ENCODE measurements around the gene ACLY. TPM values are rescaled to one million over a fixed set of nuclear protein-coding genes. Genes with fewer than 3 reads are reported as not detected.

The ACLY gene
- total RNA-seq, 1 experiment from 2014 or later: 350 TPM

DNA sequence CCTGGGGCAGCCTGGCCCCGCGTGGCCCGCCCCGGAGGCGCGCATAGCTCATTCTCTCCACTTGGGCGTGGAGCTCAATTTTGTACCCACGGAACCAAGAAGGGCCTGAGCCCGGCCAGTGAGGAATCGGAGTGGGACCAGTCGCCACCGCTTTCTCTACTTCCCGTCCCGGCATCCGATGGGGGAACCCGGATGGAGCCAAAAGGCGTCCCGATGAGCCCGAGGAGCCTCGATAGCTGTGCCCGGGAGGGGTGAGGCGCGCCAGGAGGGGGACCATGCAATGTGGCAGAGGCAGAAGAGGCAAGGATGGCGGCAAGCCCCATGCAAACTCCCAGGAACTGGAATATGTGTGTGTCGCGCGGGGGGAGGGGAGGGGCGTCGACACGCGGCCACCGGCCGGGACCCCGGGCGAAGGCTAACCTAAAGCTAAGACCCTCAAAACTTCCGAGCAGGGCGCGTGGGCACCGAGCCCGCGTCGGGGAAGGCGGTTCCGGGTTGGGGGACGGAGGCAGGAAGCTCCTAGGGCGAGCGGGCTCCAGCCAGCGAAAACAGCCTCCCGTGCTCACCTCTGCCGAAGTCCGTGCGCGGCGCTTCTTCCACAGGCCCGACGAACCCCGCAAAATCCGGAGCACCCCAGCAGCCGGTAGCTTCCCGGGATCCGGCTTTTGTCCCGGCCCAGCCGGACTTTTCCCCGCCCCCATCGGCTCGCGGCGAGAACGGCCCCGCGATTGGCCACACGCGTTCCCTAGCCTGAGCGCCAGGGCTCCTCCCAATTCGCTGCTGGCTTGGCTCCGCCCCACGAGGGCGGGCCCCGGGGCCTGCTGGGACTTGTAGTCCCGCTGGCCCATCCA is at the start of gene ACLY (continued):
- TF ChIP-seq, protein P1, sequence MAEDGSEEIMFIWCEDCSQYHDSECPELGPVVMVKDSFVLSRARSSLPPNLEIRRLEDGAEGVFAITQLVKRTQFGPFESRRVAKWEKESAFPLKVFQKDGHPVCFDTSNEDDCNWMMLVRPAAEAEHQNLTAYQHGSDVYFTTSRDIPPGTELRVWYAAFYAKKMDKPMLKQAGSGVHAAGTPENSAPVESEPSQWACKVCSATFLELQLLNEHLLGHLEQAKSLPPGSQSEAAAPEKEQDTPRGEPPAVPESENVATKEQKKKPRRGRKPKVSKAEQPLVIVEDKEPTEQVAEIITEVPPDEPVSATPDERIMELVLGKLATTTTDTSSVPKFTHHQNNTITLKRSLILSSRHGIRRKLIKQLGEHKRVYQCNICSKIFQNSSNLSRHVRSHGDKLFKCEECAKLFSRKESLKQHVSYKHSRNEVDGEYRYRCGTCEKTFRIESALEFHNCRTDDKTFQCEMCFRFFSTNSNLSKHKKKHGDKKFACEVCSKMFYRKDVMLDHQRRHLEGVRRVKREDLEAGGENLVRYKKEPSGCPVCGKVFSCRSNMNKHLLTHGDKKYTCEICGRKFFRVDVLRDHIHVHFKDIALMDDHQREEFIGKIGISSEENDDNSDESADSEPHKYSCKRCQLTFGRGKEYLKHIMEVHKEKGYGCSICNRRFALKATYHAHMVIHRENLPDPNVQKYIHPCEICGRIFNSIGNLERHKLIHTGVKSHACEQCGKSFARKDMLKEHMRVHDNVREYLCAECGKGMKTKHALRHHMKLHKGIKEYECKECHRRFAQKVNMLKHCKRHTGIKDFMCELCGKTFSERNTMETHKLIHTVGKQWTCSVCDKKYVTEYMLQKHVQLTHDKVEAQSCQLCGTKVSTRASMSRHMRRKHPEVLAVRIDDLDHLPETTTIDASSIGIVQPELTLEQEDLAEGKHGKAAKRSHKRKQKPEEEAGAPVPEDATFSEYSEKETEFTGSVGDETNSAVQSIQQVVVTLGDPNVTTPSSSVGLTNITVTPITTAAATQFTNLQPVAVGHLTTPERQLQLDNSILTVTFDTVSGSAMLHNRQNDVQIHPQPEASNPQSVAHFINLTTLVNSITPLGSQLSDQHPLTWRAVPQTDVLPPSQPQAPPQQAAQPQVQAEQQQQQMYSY (CRISPR knock-in tag; IDR thresholded peaks at IDR 0.05): peak; percentile 84

DNA sequence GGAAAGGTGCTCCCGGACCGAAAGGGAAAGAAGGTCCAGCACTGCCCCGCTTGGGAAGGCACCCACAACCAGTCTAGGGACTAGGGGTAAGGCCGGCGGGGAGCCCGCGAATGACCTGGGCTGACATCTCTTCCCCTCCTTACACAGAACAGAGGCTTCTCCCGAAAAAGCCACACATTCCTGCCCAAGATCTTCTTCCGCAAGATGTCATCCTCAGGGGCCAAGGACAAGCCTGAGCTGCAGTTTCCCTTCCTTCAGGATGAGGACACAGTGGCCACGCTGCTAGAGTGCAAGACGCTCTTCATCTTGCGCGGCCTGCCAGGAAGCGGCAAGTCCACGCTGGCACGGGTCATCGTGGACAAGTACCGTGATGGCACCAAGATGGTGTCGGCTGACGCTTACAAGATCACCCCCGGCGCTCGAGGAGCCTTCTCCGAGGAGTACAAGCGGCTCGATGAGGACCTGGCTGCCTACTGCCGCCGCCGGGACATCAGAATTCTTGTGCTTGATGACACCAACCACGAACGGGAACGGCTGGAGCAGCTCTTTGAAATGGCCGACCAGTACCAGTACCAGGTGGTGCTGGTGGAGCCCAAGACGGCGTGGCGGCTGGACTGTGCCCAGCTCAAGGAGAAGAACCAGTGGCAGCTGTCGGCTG is 49.3 kb upstream of the ACLY start:
- ChIA-PET POLR2A (interaction anchor here (1.3 to 2.6 kb wide), 2 partner anchors 37 to 103 kb away, joined by 4 to 7 read pairs; partner anchors contain the start of genes KLHL11 and ODAD4), CTCF (interaction anchor here (0.6 to 1.5 kb wide), 5 partner anchors 8 to 133 kb away, joined by 3 to 4 read pairs (median 3); partner anchors contain the start of gene ODAD4)
- Mint-ChIP-seq H3K9me3 (no peaks in the 10 kb centered on the region), H3K4me3 (peak overlapping the region; percentile 64), H3K36me3 (peaks cover 10% of the 10 kb centered on the region), H3K27ac (peak overlapping the region; percentile 47; the same call in 1 of the 2 replicates), H3K4me1 (peaks cover 18% of the 10 kb centered on the region), H3K27me3 (ENCODE audit: low read depth) (peaks cover 8% of the 10 kb centered on the region)
- DNase-seq (ENCODE audit: low spot score) (no peak), ATAC-seq (no peak)
- TF ChIP-seq ZNF416 (CRISPR knock-in tag; IDR thresholded peaks at IDR 0.05): no peak

DNA sequence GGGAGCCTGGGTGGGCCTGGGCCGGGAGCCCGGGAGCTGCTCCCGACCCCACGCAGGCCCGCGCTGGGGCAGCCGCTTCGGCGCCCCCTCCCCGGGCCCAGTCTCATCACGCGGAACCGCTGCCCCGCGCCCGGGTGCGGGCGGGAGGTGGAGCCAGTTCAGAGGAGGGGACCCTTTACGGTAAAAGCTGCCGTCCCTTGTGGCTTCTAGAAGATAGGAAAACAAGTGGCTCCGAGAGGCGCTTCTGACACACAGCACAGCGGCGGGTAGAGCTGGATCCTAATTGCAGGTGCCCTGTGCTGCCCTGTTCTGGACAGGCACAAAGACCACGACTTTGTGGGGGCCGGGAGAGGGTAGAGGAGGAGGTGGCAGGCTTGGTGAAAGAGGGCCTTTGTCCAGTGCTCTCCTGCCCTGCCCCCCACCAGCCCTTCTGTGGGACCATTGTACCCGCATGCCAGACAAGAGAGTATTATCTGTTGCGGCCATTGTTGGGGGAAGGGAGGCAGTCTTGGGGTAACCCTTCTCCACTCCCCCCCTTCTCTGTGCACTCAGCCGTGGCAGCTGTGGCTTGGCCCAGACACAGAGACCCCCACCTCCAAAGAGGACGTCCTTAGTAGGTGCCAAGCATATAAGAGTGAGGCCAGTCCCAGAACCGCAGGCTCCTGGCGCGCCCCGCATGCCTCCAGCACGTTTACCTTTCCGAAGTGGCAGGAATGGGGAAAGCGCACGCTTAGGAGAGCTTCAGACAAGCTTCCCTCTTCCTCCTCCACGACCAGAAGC is 48.6 kb upstream of the ACLY start:
- POLR2A ChIA-PET: interaction anchor here (0.8 to 2.6 kb wide), 5 partner anchors 8 to 103 kb away, joined by 3 to 7 read pairs (median 5); partner anchors contain the start of genes KLHL11, NKIRAS2 and ODAD4
- H3K27ac Mint-ChIP-seq: peak overlapping the region; percentile 47; the same call in 1 of the 2 replicates

DNA sequence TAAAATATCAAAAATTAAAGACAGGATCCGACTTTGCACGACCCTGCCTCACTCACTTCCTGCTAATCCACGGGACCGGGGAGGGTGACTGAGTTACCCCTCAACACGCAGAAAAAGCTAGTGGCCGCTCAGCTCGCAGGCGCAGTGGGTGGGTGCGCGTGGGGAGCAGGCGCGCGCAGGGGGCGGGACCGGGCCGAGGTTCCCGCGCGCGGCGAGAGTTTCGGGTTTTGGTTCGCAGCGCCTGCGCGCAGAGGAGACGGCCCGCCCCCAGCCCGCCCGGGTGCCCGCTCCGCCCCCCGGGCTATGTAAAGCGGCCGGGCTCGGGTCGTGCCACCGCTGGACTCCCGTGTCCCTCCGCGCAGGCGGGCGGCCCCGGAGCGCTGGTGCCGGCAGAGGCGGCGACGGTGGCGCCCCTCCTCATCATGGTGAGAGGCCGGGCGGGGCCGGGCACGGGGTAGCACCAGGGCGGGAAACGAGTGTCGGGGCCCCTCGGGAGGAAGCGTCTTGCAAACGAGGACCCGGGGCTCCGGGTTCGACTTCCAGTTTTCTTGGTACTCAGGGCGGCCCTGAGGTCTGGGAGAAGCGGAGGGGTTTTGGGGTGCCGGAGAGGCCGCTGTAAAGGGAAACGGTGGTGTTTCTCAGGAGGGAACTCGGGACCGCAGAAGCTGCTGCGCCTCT is 47.9 kb upstream of the ACLY start, which contains the start of gene CNP:
Gene CNP (plus strand): TSS at position 333 of the 678 bp plus-strand sequence. CDS start 90 bp downstream, at position 423.
- H3K27me3 Mint-ChIP-seq (ENCODE audit: low read depth): peaks cover 9% of the 10 kb centered on the region
- CTCF ChIA-PET: interaction anchor here (1.0 to 2.6 kb wide), 13 partner anchors 9 to 561 kb away, joined by 3 to 14 read pairs (median 5); partner anchors contain the start of genes ACLY, DNAJC7, JUP and KAT2A
- ATAC-seq (peak; percentile 27), DNase-seq (ENCODE audit: low spot score) (peak; percentile 85)
- H3K4me1 Mint-ChIP-seq: peaks cover 18% of the 10 kb centered on the region
- H3K27ac Mint-ChIP-seq: peak within 1 kb of the TSS; percentile 94
- H3K36me3 Mint-ChIP-seq: peaks cover 3% of the 10 kb centered on the region; the same call in 1 of the 2 replicates
- H3K4me3 Mint-ChIP-seq: peak within 1 kb of the TSS; percentile 84
- POLR2A ChIA-PET: interaction anchor here (0.6 to 2.6 kb wide), 9 partner anchors 9 to 182 kb away, joined by 3 to 7 read pairs (median 4); partner anchors contain the start of genes DNAJC7, KLHL11, NKIRAS2 and ODAD4
- no peaks in the 10 kb centered on the region for H3K9me3 Mint-ChIP-seq
- TF ChIP-seq, protein P2, sequence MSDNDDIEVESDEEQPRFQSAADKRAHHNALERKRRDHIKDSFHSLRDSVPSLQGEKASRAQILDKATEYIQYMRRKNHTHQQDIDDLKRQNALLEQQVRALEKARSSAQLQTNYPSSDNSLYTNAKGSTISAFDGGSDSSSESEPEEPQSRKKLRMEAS (CRISPR knock-in tag; IDR thresholded peaks at IDR 0.05): peak; percentile 56; the same call in 1 of the 2 replicates
- TF ChIP-seq KAT7 (CRISPR knock-in tag; IDR thresholded peaks at IDR 0.05; ENCODE audit: borderline replicate concordance): 0 out of 2 replicates have a peak, but pooled peaks have one; percentile 26
- no peak for TF ChIP-seq NR3C1 (CRISPR knock-in tag; conservative IDR thresholded peaks at IDR 0.05; ENCODE audit: low read depth)
- TF ChIP-seq, protein P3, sequence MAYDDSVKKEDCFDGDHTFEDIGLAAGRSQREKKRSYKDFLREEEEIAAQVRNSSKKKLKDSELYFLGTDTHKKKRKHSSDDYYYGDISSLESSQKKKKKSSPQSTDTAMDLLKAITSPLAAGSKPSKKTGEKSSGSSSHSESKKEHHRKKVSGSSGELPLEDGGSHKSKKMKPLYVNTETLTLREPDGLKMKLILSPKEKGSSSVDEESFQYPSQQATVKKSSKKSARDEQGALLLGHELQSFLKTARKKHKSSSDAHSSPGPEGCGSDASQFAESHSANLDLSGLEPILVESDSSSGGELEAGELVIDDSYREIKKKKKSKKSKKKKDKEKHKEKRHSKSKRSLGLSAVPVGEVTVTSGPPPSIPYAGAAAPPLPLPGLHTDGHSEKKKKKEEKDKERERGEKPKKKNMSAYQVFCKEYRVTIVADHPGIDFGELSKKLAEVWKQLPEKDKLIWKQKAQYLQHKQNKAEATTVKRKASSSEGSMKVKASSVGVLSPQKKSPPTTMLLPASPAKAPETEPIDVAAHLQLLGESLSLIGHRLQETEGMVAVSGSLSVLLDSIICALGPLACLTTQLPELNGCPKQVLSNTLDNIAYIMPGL (CRISPR knock-in tag; IDR thresholded peaks at IDR 0.05): peak; percentile 72; the same call in 1 of the 2 replicates
- no peak for TF ChIP-seq TP53 (CRISPR knock-in tag; IDR thresholded peaks at IDR 0.05)
- TF ChIP-seq, protein P4, sequence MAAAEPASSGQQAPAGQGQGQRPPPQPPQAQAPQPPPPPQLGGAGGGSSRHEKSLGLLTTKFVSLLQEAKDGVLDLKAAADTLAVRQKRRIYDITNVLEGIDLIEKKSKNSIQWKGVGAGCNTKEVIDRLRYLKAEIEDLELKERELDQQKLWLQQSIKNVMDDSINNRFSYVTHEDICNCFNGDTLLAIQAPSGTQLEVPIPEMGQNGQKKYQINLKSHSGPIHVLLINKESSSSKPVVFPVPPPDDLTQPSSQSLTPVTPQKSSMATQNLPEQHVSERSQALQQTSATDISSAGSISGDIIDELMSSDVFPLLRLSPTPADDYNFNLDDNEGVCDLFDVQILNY (CRISPR knock-in tag; IDR thresholded peaks at IDR 0.05): peak; percentile 70; the same call in 1 of the 2 replicates
- 0 out of 2 replicates have a peak, but pooled peaks have one; percentile 24 for TF ChIP-seq TEAD1 (CRISPR knock-in tag; IDR thresholded peaks at IDR 0.05)
- peak; percentile 77 for TF ChIP-seq SP1 (CRISPR knock-in tag; conservative IDR thresholded peaks at IDR 0.05)
- TF ChIP-seq, protein P5, sequence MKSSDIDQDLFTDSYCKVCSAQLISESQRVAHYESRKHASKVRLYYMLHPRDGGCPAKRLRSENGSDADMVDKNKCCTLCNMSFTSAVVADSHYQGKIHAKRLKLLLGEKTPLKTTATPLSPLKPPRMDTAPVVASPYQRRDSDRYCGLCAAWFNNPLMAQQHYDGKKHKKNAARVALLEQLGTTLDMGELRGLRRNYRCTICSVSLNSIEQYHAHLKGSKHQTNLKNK (CRISPR knock-in tag; IDR thresholded peaks at IDR 0.05): no peak

More for the DNA sequence above, 48.6 kb upstream of the ACLY start:
- ATAC-seq (peak; percentile 1; the same call in 1 of the 2 replicates), DNase-seq (ENCODE audit: low spot score) (peak; percentile 23)
- TF ChIP-seq, protein P3 (CRISPR knock-in tag; IDR thresholded peaks at IDR 0.05): 0 out of 2 replicates have a peak, but pooled peaks have one; percentile 12
- 0 out of 2 replicates have a peak, but pooled peaks have one; percentile 37 for TF ChIP-seq EMX1 (CRISPR knock-in tag; IDR thresholded peaks at IDR 0.05)
- peak; percentile 99 for TF ChIP-seq ZNF121 (CRISPR knock-in tag; IDR thresholded peaks at IDR 0.05)
- TF ChIP-seq ZNF671 (CRISPR knock-in tag; IDR thresholded peaks at IDR 0.05): no peak
- Mint-ChIP-seq H3K4me3 (peak overlapping the region; percentile 64), H3K27me3 (ENCODE audit: low read depth) (peaks cover 8% of the 10 kb centered on the region), H3K9me3 (no peaks in the 10 kb centered on the region), H3K4me1 (peaks cover 18% of the 10 kb centered on the region), H3K36me3 (peaks cover 5% of the 10 kb centered on the region; the same call in 1 of the 2 replicates)
- CTCF ChIA-PET: interaction anchor here (0.6 to 2.5 kb wide), 5 partner anchors 10 to 154 kb away, joined by 3 to 9 read pairs (median 3); partner anchors contain the start of genes KAT2A and ODAD4
